GM10847 (cell line): ENCODE data around the gene NUB1.

ENCODE experiments used
- POLR2A ChIP-seq: IDR thresholded peaks from 2 replicates; pipeline ENCODE4 v1.6.1; 2011; ENCODE audit not compliant: insufficient read length; ENCODE audit errors: extremely low read depth

Gene NUB1

GRCh38 chr7:151387161-151388006 is 45.8 kb downstream of the NUB1 start:
- TF ChIP-seq POLR2A = no peak

GRCh38 chr7:151388007-151388297 is 46.3 kb downstream of the NUB1 start:
- no peak for TF ChIP-seq POLR2A

- TF ChIP-seq POLR2A = no peak
Measured at GRCh38 chr7:151388430-151388829, 46.8 kb downstream of the NUB1 start.

GRCh38 chr7:151389096-151389767 is 47.6 kb downstream of the NUB1 start:
- no peak for TF ChIP-seq POLR2A

GRCh38 chr7:151389768-151390597 is 48.4 kb downstream of the NUB1 start:
- no peak for TF ChIP-seq POLR2A

GRCh38 chr7:151390598-151391357 is 49.2 kb downstream of the NUB1 start:
- TF ChIP-seq POLR2A = no peak

- no peak for TF ChIP-seq POLR2A
Measured at GRCh38 chr7:151391358-151391730, 49.7 kb downstream of the NUB1 start.

- TF ChIP-seq POLR2A = no peak
Measured at GRCh38 chr7:151392002-151392401, 50.4 kb downstream of the NUB1 start.

- TF ChIP-seq POLR2A = no peak
Measured at GRCh38 chr7:151392426-151392825, 50.8 kb downstream of the NUB1 start.

- TF ChIP-seq POLR2A = no peak
Measured at GRCh38 chr7:151393031-151393977, 51.7 kb downstream of the NUB1 start.

- no peak for TF ChIP-seq POLR2A
Measured at GRCh38 chr7:151394076-151395035, 52.7 kb downstream of the NUB1 start.

GRCh38 chr7:151395036-151395367 is 53.4 kb downstream of the NUB1 start:
- no peak for TF ChIP-seq POLR2A

GRCh38 chr7:151396328-151396970 is 54.8 kb downstream of the NUB1 start:
- no peak for TF ChIP-seq POLR2A
